H54 (cell line): ENCODE data around the gene KRTAP4-3.
A peak's percentile ranks its signal among the peaks of the same experiment; 100 is the strongest.
"Not testable (repeated sequence)": the region's sequence is repeated elsewhere in the genome, so short reads cannot be mapped to it uniquely, and the experiment has no call there.

Experiments used
- DNase-seq: peaks from one replicate; pipeline ENCODE4 v3.0.0; 2011; ENCODE audit warnings: low spot score, mixed read lengths; ENCODE audit not compliant: insufficient read length
- FAIRE-seq: peaks from 3 replicates; lab custom pipeline; 2011; peaks lifted over from hg19 to GRCh38; lab: Jason Lieb, UNC
- POLR2A ChIP-seq: IDR thresholded peaks from 2 replicates; pipeline ENCODE4 v1.6.1; 2011; ENCODE audit warnings: low read depth, mild to moderate bottlenecking, low read length

KRTAP4-3 gene

GRCh38 chr17:41168121-41168520 lies at the start of gene KRTAP4-3:
KRTAP4-3 (minus strand) TSS chr17:41168221; CDS start chr17:41168172, 49 bp downstream.
- DNase-seq (no peak), FAIRE-seq (peak; percentile 20)
- no peak for TF ChIP-seq POLR2A

- TF ChIP-seq POLR2A: no peak
- no peak for FAIRE-seq
- DNase-seq: no peak
Observed at GRCh38 chr17:41215681-41216080, 47.7 kb upstream of the KRTAP4-3 start.

- no peak for TF ChIP-seq POLR2A
- DNase-seq (no peak), FAIRE-seq (peak; percentile 23)
Observed at GRCh38 chr17:41212524-41213169, 44.6 kb upstream of the KRTAP4-3 start.

- no peak for TF ChIP-seq POLR2A
- no peak for DNase-seq
- peak; percentile 82 for FAIRE-seq
Observed at GRCh38 chr17:41211845-41212466, 43.9 kb upstream of the KRTAP4-3 start.

GRCh38 chr17:41199421-41200078 lies 31.5 kb upstream of the KRTAP4-3 start:
- DNase-seq (no peak), FAIRE-seq (no peak)
- no peak for TF ChIP-seq POLR2A

GRCh38 chr17:41196068-41196467 lies 28.0 kb upstream of the KRTAP4-3 start:
- TF ChIP-seq POLR2A: no peak
- DNase-seq (no peak), FAIRE-seq (no peak)

- DNase-seq (no peak), FAIRE-seq (no peak)
- TF ChIP-seq POLR2A: no peak
Observed at GRCh38 chr17:41190328-41190727, 22.3 kb upstream of the KRTAP4-3 start.

- not testable (repeated sequence) for FAIRE-seq, DNase-seq
Observed at GRCh38 chr17:41189837-41190318, 21.9 kb upstream of the KRTAP4-3 start, which contains the start of gene KRTAP9-1. KRTAP9-1 (plus strand) TSS chr17:41189887; CDS start chr17:41189887, 0 bp downstream.

GRCh38 chr17:41186872-41187271 lies 18.9 kb upstream of the KRTAP4-3 start:
- TF ChIP-seq POLR2A: no peak
- DNase-seq (no peak), FAIRE-seq (no peak)

GRCh38 chr17:41185001-41185400 lies 17.0 kb upstream of the KRTAP4-3 start:
- no peak for TF ChIP-seq POLR2A
- FAIRE-seq: no peak
- DNase-seq: no peak

- no peak for FAIRE-seq
Observed at GRCh38 chr17:41184480-41184961, 16.5 kb upstream of the KRTAP4-3 start, which contains the start of gene KRTAP4-1. KRTAP4-1 (minus strand) TSS chr17:41184911; CDS start chr17:41184854, 57 bp downstream.

GRCh38 chr17:41178843-41179616 lies 11.0 kb upstream of the KRTAP4-3 start:
- DNase-seq: no peak
- TF ChIP-seq POLR2A: no peak
- FAIRE-seq: no peak

More at GRCh38 chr17:41184480-41184961, 16.5 kb upstream of the KRTAP4-3 start, which contains the start of gene KRTAP4-1:
- TF ChIP-seq POLR2A: no peak
- DNase-seq: no peak

- TF ChIP-seq POLR2A: no peak
- DNase-seq: peak; percentile 20
- peak; percentile 76 for FAIRE-seq
Observed at GRCh38 chr17:41178341-41178740, 10.3 kb upstream of the KRTAP4-3 start.
